Right atrium auricular region (tissue), 2 donors: Measurements from ENCODE around the gene LYST. TPM values are rescaled to one million over a fixed set of nuclear protein-coding genes. Genes with fewer than 3 reads are reported as not detected.

ENCODE experiments used
- DNase-seq: peaks from one replicate; pipeline ENCODE4 v3.0.0-alpha.2; 2019; ENCODE audit warnings: low spot score
- H3K27ac ChIP-seq, 2 donors: fragments of 200-600 bp; sonication (generic); 1 replicate in 1 of 2; 2 replicates in 1 of 2; pipeline ENCODE4 v1.5.1; 2016 to 2019
- H3K27me3 ChIP-seq, 2 donors: fragments of 200-600 bp; sonication (generic); one replicate each; pipeline versions ENCODE4 v1.5.1 to v1.6.0; 2017 to 2019
- H3K36me3 ChIP-seq: fragments of 200-600 bp; sonication (generic); one replicate; pipeline ENCODE4 v1.5.1; 2016
- H3K4me1 ChIP-seq, 2 donors: fragments of 200-600 bp; sonication (generic); one replicate each; pipeline versions ENCODE4 v1.5.1 to v1.6.0; 2017 to 2019
- H3K4me3 ChIP-seq, 2 donors: fragments of 200-600 bp; sonication (generic); 1 replicate in 1 of 2; 2 replicates in 1 of 2; pipeline ENCODE4 v1.5.1; 2017 to 2019; ENCODE audit warnings: mild to moderate bottlenecking in 1 of 2, moderate library complexity in 1 of 2
- H3K9me3 ChIP-seq, 2 donors: fragments of 200-600 bp; sonication (generic); one replicate each; pipeline ENCODE4 v1.5.1; 2019
- microRNA counts, 2 donors: library from miRNA; unstranded; fragments of <30 nt; microRNA quantifications; one replicate each; lab custom pipeline; 2016 to 2017
- microRNA-seq, 2 donors: library from miRNA; unstranded; fragments of <30 nt; microRNA quantifications; one replicate each; pipeline ENCODE4, GENCODE V29; 2016 to 2017; ENCODE audit warnings: borderline number of aligned reads in 2 of 2, borderline replicate concordance in 1 of 2
- total RNA-seq, 2 donors: library from RNA; depleted of rRNA; stranded (reverse); fragments of >200 nt; gene quantifications; one replicate each; pipeline ENCODE4 v1.1.0, GENCODE V29; 2016
- TF ChIP-seq, protein P1 (sequence below), 2 donors: fragments of 200-600 bp; sonication (generic); IDR thresholded peaks; one replicate each; pipeline ENCODE4 v1.5.1; 2019; ENCODE audit warnings: antibody characterized with exemption in 2 of 2

The LYST gene
- total RNA-seq, 2 donors from 2014 or later = 7.3 to 13.0 TPM

DNA sequence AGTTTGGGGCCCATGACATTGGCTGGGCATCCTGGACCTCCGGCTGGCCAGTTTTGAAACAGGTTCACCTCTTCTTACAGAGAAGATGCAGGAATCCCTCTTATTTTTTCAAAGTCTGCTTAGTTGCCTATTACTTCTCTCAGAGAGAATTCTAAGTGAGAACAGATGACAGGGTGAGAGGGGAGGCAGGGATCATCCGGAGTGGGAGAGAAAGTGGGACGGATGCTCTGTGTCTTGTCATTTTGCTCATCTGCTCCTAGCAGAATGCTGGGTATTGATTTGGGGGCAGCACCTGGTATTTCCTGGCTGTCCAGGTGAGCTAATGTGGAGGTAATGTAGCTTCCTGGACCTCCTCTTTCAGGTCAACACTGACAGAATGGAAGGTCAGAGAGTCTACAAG is 249.6 kb downstream of the LYST start:
- no peak for DNase-seq
- TF ChIP-seq, protein P1, sequence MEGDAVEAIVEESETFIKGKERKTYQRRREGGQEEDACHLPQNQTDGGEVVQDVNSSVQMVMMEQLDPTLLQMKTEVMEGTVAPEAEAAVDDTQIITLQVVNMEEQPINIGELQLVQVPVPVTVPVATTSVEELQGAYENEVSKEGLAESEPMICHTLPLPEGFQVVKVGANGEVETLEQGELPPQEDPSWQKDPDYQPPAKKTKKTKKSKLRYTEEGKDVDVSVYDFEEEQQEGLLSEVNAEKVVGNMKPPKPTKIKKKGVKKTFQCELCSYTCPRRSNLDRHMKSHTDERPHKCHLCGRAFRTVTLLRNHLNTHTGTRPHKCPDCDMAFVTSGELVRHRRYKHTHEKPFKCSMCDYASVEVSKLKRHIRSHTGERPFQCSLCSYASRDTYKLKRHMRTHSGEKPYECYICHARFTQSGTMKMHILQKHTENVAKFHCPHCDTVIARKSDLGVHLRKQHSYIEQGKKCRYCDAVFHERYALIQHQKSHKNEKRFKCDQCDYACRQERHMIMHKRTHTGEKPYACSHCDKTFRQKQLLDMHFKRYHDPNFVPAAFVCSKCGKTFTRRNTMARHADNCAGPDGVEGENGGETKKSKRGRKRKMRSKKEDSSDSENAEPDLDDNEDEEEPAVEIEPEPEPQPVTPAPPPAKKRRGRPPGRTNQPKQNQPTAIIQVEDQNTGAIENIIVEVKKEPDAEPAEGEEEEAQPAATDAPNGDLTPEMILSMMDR (IDR thresholded peaks at IDR 0.05) = no peak
- Histone ChIP-seq H3K4me3 (no peak overlapping the region), H3K27ac (no peak overlapping the region), H3K36me3 (no peaks in the 10 kb centered on the region), H3K27me3 (no peaks in the 10 kb centered on the region), H3K9me3 (no peaks in the 10 kb centered on the region), H3K4me1 (no peaks in the 10 kb centered on the region)

DNA sequence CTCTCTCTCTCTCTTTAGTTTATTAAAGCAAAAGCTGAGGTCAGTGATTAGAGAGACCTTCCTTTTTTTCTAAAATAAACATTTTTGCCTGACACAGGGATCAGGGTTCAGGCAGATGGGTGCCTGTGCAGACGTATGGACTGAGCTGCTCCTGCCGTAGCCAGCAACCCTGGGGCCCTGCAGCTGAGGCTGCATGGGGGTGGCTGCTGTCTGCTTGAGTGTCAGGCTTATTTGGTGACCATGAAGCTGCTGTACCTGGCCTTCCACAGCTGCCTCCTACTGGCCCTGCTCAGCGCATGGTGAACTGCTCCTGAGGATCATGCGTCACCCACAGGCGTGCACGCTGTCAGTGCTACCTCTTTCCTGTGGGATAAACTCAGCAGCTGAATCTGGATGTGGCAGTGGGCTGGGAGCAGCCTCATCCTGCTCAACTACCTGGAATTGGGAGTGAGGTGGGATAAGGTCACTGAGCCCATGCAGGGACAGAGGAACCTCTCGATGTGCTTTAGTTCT is 252.2 kb downstream of the LYST start:
- Histone ChIP-seq H3K36me3 (no peaks in the 10 kb centered on the region), H3K27ac (no peak overlapping the region), H3K4me3 (no peak overlapping the region), H3K4me1 (no peaks in the 10 kb centered on the region), H3K9me3 (no peaks in the 10 kb centered on the region), H3K27me3 (no peaks in the 10 kb centered on the region)
- TF ChIP-seq, protein P1 (IDR thresholded peaks at IDR 0.05) = no peak
- DNase-seq = no peak

DNA sequence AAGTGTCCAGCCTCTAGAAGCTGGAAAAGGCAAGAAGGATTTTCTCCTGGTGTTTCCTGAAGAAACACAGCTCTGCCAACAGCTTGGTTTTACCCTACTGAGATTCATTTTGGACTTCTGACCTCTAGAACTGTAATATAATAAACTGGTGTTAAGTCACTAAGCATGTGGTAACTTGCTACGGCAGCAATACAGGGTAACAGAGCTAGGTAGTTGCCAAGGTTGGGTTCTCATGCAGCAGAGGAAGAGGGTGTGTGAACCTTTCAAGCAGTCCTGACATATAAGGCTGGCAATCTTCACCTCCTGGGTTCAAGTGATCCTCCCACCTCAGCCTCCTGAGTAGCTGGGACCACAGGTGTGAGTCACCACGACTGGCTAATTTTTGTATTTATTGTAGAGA is 253.1 kb downstream of the LYST start:
- no peaks in the 10 kb centered on the region for H3K27me3 ChIP-seq
- no peak overlapping the region for H3K4me3 ChIP-seq
- H3K4me1 ChIP-seq = no peaks in the 10 kb centered on the region
- DNase-seq = no peak
- no peak overlapping the region for H3K27ac ChIP-seq
- TF ChIP-seq, protein P1 (IDR thresholded peaks at IDR 0.05) = no peak
- H3K36me3 ChIP-seq = no peaks in the 10 kb centered on the region
- no peaks in the 10 kb centered on the region for H3K9me3 ChIP-seq

DNA sequence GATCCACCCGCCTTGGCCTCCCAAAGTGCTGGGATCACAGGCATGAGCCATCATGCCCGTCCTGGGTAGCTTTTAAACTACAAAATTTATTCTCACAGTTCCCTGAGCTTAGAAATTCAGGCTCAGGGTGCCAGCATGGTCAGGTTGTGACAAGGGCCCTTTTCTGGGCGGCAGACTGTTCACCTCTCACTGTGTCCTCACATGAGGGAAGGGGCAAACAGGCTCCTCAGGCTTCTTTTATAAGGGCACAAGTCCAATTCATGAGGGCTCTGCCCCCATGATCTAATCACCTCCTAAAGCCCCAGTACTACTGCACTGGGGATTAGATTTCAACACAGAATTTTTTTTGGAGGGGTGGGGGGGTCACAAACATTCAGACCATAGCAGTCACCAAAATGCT is 253.9 kb downstream of the LYST start:
- H3K4me1 ChIP-seq = no peaks in the 10 kb centered on the region
- H3K27ac ChIP-seq = no peak overlapping the region
- no peak overlapping the region for H3K4me3 ChIP-seq
- H3K9me3 ChIP-seq = no peaks in the 10 kb centered on the region
- H3K36me3 ChIP-seq = no peaks in the 10 kb centered on the region
- H3K27me3 ChIP-seq = no peaks in the 10 kb centered on the region
- DNase-seq = no peak
- TF ChIP-seq, protein P1 (IDR thresholded peaks at IDR 0.05) = no peak

MicroRNA genes within 50 kb of the gene (microRNA counts, 767-probe panel; counts per million panel counts)
- microRNA hsa-miR-1537 (lab: Ali Mortazavi, UCI) = 0 to 697 counts per million in 2 donors

Small RNA genes lying within 50 kb of the gene (microRNA-seq; reads per million reads assigned to microRNA genes)
- 1.4 reads per million in 2 donors for gene MIR1537

Other genes starting within 250 kb of the LYST start
- not detected for gene GNG4, start 217.1 kb downstream of the LYST start, total RNA-seq
- 100 to 1,000 TPM in 1 of 2 donors, 10 to 100 TPM in 1; 95.1 to 112 TPM for gene NID1, start 198.2 kb upstream of the LYST start, total RNA-seq